Stimulated activated CD4-positive, alpha-beta T cell treated with anti-CD3 and anti-CD28 coated beads, Interleukin-2, amount 100 ng/mL, for 48 hours (primary cell): ENCODE data around the gene CIDEC.
"Not testable (repeated sequence)": the region's sequence is repeated elsewhere in the genome, so short reads cannot be mapped to it uniquely, and the experiment has no call there.

Experiments used
- DNase-seq, 2 donors: peaks; one replicate each; pipeline ENCODE4 v3.0.0-alpha.2; 2020

The CIDEC gene

GRCh38 chr3:9872067-9872466 is 8.0 kb downstream of the CIDEC start:
- not testable (repeated sequence) for DNase-seq

DNA sequence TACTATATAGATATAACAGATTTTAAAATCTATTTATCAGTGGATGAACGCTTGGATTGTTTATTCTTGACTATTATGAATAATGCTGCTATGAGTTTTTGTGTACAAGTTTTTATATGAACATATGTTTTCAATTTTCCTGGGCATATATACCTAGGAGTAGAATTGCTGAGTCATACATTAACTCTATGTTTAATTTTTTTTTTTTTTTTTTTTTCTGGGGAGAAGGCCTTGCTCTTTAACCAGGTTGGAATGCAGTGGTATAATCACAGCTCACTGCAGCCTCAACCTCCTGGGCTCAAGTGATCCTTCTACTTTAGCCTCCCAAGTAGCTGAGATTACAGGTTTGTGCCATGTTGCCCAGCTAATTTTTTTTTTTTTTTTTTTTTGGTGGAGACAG is 9.1 kb downstream of the CIDEC start:
- no peak for DNase-seq

DNA sequence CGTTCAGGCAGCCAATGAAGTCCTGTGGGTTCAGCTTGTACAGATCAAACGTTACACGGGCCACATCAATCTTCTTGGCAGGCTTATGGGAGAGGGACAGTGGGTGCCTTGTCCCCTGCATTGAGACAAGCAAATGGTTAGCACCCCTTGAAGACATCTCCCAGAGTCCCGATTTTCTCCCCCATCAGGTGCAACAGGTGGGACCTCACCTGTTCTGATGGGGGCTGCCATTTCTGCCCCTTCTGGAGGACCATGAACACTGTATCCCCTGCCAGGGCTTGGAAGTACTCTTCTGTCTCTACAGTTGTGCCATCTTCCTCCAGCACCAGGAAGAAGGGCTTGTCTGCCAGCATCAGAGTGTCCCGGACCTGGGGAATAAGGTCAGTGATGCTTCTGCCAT is 10.1 kb downstream of the CIDEC start:
- DNase-seq: no peak

DNA sequence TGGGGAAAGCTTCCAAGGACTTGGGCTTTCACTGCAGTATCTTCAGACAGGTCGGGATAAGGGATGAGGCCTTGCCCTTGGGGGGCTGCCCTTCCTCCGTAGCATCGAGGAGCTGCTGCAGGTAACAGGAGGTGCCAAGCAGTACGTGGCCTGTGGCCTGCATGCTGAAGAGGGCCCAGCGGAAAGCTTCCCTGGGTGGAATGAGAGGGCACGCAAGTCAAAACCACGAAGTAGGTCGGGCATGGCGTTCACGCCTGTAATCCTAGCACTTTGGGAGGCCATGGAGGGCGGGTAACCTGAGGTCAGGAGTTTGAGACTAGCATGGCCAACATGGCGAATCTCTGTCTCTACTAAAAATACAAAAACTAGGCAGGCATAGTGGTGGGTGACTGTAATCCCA is 12.9 kb downstream of the CIDEC start:
- DNase-seq: no peak

DNA sequence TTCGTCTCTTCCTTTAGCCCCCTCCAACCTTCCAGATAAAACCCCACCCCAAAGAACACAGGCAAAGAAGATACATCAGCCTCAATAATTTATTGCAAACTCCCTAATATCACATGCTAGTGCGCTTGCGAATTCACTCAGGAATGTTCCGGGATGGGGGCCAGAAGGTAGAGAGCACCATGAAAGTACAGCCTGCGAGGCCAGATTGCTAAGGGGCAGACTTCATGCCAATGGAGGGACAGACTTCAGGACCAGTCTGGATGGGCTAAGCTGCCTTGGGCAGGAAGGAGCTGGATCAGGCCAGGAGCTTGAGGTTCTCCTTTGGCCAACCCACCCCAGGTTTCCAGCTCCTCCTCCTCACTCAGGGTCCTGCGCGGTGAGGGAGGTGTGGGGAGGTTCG is 13.4 kb downstream of the CIDEC start:
- DNase-seq: no peak

GRCh38 chr3:9865125-9865637 is 14.9 kb downstream of the CIDEC start:
- DNase-seq: not testable (repeated sequence)

DNA sequence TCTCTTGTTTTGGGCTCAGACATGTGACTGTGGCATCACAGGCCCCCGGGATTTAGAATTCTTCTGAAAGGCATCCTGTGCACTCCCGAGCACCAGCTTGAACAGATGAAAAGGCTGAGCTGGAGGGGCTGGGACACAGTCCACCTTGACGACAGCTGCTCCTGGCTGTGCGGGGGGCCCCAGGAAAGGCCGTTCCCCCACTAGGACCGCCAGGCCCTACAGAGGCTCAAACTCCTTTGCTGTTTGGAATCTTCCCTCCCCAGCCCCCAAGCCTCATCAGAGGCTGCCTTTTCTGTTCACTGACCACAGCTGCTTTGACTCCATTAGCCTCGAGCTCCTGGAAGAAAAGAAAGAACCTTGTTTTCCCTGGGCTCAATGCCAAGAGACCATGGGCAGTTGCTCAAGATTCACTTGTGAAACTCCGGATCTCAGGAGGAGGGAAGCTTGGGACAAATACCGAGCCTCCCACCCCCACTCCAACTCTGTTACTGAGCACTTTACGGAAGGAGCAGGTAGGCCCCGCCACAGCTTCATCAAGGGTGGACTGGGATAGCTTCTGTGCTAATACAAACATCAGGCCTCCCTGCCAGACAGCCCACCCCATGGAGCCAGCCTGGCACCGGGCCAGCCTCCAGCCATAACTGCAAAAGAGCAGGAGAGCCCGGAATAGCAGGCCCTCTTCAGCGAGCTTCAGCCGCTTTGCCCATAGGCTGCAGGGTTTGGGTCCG is 15.7 kb downstream of the CIDEC start:
- no peak for DNase-seq

DNA sequence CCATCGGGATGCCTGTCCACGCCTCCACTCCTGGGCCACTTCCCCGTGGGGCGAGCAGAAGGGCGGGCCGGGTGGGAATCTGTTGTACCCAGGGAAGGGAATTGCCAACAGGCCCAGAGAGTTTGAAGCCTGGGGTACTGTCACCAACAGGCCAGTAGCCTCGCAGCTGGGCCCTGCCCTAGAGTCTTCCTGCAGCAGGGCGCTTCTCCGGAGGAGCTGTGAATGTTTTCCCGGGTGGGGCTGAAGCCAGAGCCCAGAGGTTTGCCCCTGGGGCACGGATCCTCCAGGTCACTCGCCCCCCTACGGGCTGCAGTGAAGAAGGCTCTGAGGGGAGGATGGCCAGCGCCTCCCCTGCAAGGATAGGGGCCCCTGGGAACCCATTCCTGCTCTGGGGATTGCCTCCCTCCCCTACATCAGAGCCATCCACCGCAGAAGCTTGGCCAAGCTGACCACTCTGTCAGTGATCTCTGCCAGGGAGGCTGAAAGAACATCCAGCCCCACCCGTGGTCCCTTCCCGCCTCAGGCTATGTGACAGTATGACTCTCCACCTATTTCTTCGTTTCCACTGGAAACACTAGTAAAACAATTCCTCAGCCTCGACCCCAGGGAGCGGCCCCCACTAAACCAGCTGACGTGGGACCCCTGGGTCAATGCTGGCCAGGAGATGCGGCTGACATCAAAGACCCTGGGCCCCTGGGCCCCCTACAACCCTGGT is 16.8 kb downstream of the CIDEC start:
- no peak for DNase-seq

GRCh38 chr3:9862391-9863057 is 17.5 kb downstream of the CIDEC start:
- peak in 1 of 2 donors; percentile 18 for DNase-seq

- no peak for DNase-seq
Measured at GRCh38 chr3:9861626-9862130, 18.4 kb downstream of the CIDEC start.

DNA sequence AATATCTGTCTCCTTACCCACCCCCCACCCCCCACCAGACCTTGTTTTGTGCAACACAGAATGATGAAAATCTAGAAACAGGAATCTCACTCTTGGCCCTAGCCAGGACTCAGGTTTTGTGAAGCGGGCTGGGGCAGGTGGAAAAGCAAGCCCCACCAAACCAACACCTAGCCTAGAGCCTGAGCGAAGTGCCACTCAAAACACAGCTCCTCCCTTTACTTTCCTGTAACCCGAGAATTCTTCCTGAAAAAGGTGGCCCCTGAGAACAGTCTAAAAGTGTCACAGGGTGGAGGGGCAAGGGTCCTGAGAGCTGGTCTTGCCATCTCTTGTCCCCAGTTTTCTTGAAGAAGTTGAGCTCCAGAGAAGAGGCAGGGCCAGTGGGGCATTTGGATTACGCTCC is 18.9 kb downstream of the CIDEC start:
- DNase-seq: no peak

DNA sequence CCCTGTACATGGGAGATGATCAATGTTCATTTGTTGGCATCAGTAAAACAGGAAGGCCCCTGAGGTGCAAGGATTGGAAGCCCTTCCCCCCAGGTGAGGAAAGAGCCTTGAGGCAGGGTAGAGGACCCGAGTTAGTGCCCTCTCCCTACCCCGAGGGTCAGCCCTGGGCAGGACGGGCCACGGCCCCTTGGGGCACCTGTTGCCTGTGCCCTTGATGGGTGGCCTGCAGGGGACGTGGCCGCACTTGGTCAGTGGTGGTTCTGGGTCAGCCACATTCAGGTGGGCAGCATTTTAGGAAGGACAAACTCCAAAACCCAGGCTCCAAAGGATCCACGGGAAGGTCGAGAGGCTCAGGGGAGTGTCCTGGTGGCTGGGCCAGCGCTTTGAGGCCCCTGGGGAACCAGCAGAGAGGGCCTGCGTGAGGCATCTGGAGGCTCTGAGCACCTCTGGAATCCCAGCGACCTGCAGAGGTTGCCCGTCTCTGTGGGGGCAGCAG is 20.5 kb downstream of the CIDEC start:
- no peak for DNase-seq

DNA sequence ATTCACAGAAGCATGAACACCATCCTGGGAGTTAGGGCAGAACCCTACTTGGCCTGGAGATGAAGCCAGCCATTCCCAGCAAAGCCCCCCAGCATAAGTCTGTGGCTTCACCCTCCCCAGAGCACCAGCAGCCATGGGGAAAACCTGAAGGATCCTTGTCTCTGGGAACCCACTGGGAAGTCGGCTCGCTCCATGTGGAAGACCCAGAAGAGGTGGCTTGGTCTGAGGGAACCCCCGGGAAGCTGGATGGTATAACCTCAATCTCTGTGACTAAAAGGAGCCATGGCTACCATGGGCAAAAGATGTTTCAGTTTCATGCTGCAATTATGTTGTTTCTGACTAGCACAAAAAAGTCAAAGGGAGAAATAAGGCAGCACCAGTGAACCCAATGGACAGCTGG is 24.5 kb downstream of the CIDEC start:
- DNase-seq: no peak

GRCh38 chr3:9854291-9854940 is 25.6 kb downstream of the CIDEC start:
- DNase-seq: not testable (repeated sequence)

DNA sequence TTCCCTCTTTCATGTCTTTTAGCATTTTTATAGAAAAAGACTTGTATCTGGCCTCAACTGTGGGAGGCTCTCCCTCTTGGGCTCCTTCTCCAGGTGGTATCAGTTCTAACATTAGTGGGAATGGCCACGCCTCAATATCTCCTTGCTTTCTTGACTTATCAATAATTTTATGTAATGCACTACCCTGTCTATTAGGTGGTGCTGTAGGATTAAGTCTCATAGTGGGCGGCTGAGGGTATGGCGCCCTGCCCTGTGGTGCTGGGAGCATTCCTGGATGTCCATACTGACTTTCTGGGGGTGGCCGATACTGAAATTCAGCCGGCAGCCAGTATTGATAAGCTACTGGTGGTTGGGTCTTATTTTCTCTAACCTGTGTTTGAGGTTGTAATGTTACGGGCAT is 27.5 kb downstream of the CIDEC start:
- DNase-seq: no peak

- not testable (repeated sequence) for DNase-seq
Measured at GRCh38 chr3:9851926-9852325, 28.1 kb downstream of the CIDEC start.

GRCh38 chr3:9851383-9851782 is 28.7 kb downstream of the CIDEC start:
- DNase-seq: not testable (repeated sequence)

GRCh38 chr3:9848860-9849259 is 31.2 kb downstream of the CIDEC start:
- DNase-seq: not testable (repeated sequence)

DNA sequence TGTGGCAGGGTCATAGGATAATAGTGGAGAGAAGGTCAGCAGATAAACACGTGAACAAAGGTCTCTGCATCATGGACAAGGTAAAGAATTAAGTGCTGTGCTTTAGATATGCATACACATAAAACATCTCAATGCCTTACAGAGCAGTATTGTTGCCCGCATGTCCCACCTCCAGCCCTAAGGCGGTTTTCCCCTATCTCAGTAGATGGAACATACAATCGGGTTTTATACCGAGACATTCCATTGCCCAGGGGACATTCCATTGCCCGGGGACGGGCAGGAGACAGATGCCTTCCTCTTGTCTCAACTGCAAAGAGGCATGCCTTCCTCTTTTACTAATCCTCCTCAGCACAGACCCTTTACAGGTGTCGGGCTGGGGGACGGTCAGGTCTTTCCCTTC is 32.2 kb downstream of the CIDEC start:
- DNase-seq: not testable (repeated sequence)

DNA sequence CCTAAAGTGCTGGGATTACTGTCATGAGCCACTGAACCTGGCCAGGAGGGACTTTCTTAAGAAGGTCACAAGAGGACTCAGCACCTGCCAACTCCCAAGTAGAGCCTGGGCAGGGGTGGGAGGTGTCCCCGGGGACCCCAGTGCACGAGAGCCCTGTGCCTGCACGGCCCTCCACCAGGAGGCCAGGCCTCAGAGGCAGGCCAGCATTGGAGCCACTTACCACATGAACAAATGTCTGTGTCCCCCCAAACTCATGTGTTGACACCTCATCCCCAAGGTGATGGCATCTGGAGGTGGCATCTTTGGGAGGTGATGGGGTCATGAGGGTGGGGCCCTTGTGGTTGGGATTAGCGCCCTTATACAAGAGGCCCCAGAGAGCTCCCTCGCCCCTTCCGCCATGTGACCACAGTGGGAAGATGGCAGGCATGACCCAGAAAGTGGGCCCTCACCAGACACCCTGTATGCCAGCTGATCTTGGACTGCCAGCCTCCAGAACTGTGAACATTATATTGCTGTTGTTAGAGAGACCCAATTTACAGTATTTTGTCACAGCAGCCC is 33.0 kb downstream of the CIDEC start:
- no peak for DNase-seq

- DNase-seq: no peak
Measured at GRCh38 chr3:9846231-9846630, 33.8 kb downstream of the CIDEC start.

DNA sequence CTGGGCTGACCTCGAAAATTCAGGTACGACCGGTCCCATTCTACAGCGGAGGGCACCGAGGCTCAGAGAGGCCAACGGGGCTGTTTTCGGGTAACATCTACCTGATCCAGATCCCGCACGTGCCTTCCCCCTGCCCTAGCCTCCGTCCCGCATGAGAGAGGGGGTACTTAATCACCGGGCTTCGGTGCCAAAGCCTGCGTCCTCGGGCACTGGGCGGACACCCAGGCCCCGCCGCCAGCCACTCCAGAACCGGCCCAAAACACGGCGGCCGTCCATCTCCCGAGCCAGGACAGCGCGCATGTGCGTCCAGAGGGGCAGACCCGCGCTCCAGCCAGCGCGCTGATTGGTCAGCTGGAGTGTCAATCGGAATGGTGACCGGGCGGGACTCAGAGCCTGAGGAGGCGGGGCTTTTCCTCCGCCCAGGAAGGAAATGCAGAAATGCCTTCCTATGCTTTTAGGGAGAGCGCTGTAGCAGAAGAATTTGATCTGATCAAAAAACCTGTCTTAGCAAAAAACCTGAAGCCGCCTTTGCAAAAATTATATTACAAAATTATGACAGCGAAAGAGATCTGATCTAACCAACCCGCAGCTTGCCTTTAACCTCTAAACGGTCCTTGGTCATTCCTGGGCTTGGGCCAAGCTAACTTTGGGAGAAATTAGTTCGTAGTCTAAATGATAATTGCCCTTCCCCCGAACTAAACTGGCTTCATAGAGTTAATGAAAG is 36.2 kb downstream of the CIDEC start, which contains the start of gene RPUSD3:
Gene RPUSD3, minus strand, starts transcription at position 294 of the 724 bp plus-strand sequence. Its CDS starts 18 bp downstream, at position 276.
- peak; percentile 98 to 99 for DNase-seq
